GM21390 (cell line): ENCODE measurements around the gene TMEM218.

Source experiments
- ATAC-seq: cut with Tn5 transposase; IDR thresholded peaks from one replicate; pipeline ENCODE4 v1.9.1; 2021; ENCODE audit not compliant: unreplicated experiment

Gene TMEM218

DNA sequence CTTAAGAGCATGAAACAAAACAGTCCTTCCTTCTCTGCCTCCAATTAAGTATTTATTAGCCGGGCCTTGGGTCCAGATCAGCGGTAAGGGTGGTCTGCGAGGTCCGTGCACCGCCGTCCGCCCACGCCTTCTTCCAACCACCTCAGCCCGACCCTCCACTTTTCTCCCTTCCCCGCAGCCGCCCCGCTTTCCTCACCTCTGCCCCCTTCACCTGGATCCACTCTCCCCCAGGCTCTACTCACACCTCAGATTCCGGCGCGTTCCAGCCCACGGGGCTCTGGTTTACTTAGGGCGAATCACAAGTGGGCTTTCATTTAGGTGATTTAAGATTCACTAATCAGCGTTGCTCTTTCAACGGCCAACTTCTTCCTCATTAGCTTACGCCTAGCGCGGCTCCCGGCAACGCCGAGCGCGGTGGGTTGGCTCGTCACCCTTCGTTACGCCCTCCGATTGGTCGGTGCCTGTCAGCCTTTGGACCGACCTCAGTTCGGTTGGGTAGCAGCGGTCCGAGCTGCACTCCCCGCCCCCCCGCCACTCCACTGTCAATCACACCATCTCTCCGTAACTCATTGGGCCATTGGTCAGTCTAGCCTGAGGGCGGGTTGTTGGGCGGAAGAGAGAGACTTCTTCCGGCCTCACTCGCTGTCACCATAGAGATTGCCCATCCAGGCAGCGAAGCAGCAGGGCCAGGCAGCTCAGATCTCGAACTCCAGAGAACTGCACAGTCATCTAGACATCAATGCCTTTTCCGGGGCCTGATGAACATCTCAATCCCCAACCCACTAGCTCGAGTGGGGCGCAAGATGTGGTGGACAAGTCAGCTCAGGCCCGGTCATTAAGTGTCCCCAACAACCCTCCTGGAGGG, at the start of gene TMEM218:
Gene TMEM218 (minus strand): TSS at position 284 of the 865 bp plus-strand sequence. CDS start 9,385 bp downstream, outside the sequence.
- ATAC-seq = peak; percentile 96

- ATAC-seq = no peak
Observed at GRCh38 chr11:125157953-125158680, 46.7 kb upstream of the TMEM218 start.

GRCh38 chr11:125157118-125157733, 45.8 kb upstream of the TMEM218 start:
- no peak for ATAC-seq

DNA sequence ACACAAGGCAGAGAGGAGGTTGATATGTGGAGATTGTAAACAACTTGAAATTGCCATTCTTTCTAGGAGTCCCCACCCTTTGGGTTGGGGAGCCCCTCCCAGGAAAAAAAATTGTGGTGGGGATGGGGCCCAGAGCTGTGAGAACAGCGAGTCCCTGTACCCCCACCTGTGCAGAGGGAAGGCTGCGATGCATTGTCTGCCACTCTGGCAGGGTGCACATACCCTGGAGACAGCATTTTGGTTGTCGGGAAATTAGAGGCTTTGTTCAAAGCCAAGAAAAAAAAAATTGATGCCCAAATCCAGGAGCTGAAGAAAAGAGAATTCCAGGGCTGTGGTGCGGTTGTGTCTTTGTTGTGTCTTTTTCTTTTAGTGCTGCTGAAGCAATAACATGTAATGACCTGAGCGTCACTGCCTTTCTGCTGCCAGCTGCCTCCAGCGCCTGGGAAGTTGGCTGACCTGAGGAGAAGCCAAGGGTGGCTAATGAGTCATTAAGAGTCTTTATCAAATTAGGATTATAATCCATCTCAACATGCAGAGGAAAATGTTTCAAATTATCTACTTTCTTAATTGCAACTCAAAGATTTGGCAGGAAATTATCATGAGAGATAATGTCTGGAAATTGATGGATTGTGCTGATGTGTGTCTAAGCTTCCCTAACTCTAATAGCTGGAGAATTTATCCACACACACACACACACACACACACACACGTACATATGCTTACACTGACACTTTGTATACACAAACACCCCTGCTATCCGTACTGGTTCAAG, 45.1 kb upstream of the TMEM218 start:
- no peak for ATAC-seq

DNA sequence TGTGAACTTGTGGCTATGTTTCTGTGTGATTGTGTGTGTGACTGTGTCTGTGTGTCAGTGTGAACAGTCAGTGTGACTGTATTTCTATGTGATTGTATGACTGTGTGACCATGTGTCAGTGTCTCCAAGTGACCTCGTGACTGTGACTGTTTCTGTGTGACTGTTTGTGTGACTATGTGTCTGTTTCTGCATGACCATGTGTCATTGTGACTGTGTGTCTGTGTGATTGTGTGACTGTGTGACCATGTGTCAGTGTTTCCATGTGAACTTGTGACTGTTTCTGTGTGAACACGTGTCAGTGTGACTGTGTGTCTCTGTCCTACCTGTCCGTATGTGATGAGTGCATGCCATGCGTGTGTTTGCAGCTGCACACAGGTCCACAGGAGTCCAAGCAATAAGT, 44.3 kb upstream of the TMEM218 start:
- no peak for ATAC-seq

DNA sequence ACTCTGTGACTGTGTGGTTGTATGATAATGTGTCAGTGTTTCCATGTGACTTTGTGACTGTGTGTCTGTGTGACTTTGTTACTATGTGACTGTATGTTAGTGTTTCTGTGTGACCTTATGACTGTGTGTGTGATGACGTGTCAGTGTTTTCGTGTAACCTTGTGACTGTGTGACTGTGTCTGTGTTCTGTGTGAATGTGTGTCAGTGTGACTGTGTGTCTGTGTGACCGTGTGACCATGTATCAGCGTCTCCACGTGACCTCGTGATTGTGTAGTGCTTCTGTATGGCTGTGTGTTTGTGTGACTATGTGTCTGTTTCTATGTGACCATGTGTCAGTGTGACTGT, 43.6 kb upstream of the TMEM218 start:
- no peak for ATAC-seq

- no peak for ATAC-seq
Observed at GRCh38 chr11:125154378-125155099, 43.1 kb upstream of the TMEM218 start.

DNA sequence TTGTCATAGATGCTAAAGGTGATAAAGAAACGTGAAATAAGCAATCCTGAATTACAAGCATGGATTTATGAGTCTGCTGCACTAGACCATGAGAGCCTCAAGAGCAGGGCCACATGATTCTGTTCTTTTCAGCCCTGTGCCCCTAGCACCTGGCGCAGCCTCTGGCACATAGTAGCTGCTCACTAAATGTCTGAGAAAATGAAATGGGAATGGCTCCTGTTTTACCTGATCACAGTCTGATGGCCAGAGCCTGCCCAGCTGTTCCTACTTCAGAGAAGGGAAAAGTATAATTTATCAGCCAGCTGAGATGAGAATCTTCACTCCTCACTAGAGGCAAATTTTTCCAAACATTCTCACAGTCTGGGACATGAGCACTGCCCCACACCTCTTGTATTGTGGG, 42.4 kb upstream of the TMEM218 start:
- no peak for ATAC-seq

DNA sequence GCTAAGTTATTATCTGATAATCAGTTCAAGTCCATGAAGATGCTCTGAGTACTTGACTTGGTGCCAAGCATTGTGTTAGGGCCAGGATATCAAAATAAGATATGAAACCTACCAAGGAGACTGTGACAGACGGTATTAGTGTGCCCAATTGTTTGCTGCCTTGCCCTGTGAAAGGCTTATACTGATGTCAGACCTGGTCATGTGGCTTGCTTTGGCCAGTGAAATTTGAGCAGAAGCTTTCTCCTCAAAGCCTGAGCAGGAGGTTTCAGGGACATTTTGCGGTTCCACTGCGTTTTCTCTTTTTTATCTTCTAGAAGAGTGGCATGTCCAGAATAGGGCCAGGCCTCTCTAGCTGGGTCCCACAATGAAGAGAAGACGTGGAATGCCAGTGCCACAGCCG, 37.3 kb upstream of the TMEM218 start:
- no peak for ATAC-seq

DNA sequence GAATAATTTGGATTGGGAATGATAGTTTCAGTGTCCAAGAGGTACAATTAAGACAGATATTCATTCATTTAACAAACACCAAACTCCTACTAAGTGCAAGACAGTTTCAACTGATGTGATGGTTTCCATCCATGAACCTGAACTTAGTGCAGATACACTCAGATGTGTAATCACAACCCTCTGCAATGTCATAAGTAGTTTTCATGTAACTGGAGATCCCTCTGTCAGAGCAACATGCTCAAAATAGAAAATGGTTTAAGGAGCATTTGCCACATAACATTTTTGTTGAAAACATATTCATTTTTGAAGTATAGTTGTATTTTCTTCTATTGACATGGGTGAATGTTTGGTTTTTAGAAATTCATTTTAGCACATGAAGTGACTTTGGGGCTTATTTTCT, 36.6 kb upstream of the TMEM218 start:
- no peak for ATAC-seq

DNA sequence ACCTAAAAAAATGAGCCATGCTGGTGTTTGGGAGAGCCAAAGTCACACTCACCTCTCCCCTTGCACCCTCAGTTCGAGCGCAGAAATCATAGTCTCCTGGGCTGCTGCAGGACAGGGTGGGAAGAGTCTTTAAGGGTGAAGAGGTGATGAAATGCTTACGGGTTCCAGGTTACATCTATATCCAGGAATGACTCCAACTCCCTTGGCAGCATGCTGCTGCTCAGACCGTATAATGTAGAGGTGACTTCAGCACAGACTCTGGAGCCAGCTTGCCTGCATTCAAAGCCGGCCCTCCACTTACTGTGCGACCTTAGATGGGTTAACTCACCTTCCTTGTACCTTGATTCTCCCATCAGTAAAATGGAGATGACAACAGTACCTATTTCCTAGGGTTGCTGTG, 35.9 kb upstream of the TMEM218 start:
- ATAC-seq = no peak

DNA sequence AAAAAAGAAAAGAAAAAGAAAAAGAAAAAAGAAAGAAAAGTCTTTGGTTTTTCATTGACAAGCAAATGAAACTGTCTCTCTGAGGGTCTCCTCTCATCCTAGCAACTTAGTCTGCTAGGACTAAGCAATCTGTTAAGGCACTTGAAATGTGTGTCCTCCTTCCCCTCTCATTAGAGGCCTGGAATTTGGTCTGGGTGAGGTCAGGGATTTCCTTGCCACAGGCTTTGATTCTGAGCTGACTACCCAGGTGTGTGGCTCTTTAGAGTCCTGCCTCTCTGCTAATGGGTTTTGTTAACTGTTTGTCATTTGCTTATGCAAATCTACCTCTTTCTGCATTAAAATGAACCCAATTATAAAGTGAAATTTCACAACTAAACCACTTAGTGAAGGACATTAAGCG, 34.8 kb upstream of the TMEM218 start:
- ATAC-seq = no peak

GRCh38 chr11:125141686-125142535, 30.5 kb upstream of the TMEM218 start:
- no peak for ATAC-seq

GRCh38 chr11:125141178-125141577, 29.8 kb upstream of the TMEM218 start:
- no peak for ATAC-seq

DNA sequence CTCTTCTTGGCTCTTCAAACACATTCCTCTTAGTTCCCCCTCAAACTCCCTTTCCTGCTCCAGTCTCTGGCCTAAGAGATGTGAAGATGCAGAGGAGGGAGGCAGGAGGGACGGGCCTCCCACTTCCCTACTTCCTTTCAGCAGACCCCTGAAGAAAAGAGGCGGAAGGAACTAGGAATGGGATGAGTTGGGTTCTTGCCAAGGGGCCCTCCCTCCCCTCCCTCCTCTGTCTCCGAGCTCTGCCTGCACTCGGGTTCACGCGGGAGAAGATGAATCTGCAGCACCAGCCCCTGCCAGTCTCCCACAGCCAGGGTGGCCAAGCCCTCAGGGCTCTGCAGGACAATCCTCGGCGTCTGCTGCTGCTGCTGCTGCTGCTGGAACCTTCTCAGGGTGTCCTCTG, 28.8 kb upstream of the TMEM218 start:
- ATAC-seq = no peak

DNA sequence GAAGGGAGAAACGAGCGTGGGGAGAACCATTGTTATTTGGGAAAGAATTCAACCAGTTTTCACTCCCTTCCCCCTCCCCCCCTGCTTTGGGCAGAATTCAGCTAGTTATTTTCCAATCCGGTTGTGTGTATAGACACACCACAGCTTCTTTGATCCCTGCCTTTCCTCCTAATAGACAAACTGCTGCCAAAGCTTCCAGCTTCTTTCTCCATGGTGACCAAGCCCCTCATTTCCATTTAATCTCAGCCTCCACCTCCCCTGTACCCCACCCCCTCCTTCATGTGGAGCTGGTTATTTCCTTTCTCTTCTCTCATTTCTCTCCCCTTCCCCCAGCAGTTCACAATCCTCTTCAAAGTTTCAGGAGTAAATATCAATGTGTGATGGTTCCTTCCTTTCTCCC, 28.4 kb upstream of the TMEM218 start:
- ATAC-seq = no peak

DNA sequence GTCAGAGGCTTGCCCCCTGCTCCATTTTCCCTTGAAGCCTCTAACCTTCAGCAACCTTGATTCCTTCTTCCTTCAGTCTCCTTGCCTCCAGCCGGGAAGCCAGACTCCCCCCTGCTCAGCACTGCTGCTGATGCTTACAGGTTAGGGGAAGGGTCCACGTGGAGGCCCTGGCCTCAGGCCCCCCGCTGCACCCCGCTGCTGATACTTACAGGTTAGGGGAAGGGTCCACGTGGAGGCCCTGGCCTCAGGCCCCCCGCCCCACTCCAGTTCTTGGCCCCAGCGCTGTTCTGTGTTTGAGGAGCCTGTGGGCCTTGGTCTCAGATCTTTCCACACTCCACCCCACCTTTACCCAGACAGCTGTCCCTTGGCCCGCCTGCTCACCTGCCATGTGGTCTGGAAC, 27.5 kb upstream of the TMEM218 start:
- no peak for ATAC-seq

- no peak for ATAC-seq
Observed at GRCh38 chr11:125136001-125136400, 24.6 kb upstream of the TMEM218 start.

GRCh38 chr11:125132596-125132995, 21.2 kb upstream of the TMEM218 start:
- no peak for ATAC-seq

DNA sequence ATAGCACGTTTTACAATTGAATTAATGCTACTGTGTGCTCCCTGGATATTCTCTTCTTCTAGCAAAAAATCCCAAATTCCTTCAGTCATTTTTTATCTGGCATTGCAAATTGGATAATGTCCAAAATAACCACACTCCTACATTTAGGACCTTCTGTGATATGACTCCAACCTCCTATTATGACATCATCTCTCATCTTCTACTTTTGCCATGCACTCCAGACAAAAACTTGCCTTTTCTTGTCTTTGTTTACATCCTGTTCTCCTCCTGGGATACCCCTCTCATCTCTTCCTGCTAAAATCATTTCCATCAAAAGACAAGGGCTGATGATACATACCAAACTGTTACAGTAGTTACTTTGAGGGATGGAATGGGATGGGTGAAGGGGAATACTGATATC, 20.6 kb upstream of the TMEM218 start:
- no peak for ATAC-seq
